Measurements from ENCODE around the gene HDAC4. TPM values are rescaled to one million over a fixed set of nuclear protein-coding genes. Genes with fewer than 3 reads are reported as not detected.

HDAC4 gene
- total and polyA plus RNA-seq, 10 of the 15 experiments (the other 5 are each of a cell fraction or from before 2014, with no cell fraction given) = 0.22 to 15.7 (median 4.8) TPM

GRCh38 chr2:239355139-239355538 is 45.7 kb downstream of the HDAC4 start (continued):
- TF ChIP-seq NKRF (conservative IDR thresholded peaks at IDR 0.05) (no peak), ATF7 (IDR thresholded peaks at IDR 0.05; ENCODE audit: low read depth) (no peak), GABPA (IDR thresholded peaks at IDR 0.05; ENCODE audit: low read depth) (no peak), ZBTB40 (IDR thresholded peaks at IDR 0.05; ENCODE audit: borderline replicate concordance) (no peak), FOXM1 (IDR thresholded peaks at IDR 0.05; ENCODE audit: low read depth, low read length) (no peak), EP300 (IDR thresholded peaks at IDR 0.05; ENCODE audit: borderline replicate concordance in 1 of 2, control insufficient read depth in 1 of 2, low read depth in 2 of 2, low read length in 2 of 2) (no peak)

GRCh38 chr2:239354791-239355136 is 46.1 kb downstream of the HDAC4 start:
- Histone ChIP-seq H4K20me1 (ENCODE audit: control insufficient read depth, insufficient read depth) (no peaks in the 10 kb centered on the region), H3K4me1 (ENCODE audit: control insufficient read depth, insufficient read depth, low read length) (no peaks in the 10 kb centered on the region), H3K9me3 (replicated peaks; ENCODE audit: control insufficient read depth, insufficient read depth, low read length) (no peaks in the 10 kb centered on the region; the same call in 2 of the 3 replicates), H3K4me3 (no peak overlapping the region), H3K4me2 (ENCODE audit: control insufficient read depth, insufficient read depth) (no peak overlapping the region), H3K27ac (ENCODE audit: control insufficient read depth, insufficient read depth) (no peak overlapping the region), H3K79me2 (ENCODE audit: control insufficient read depth, insufficient read depth, low read length) (no peaks in the 10 kb centered on the region), H3K36me3 (ENCODE audit: control insufficient read depth in 2 of 2, insufficient read depth in 2 of 2, low read length in 1 of 2) (no peaks in the 10 kb centered on the region), H3K27me3 (replicated peaks in 1 of 2; ENCODE audit: control insufficient read depth in 2 of 2, insufficient read depth in 2 of 2, low read length in 1 of 2) (no peaks in the 10 kb centered on the region), H2AFZ (ENCODE audit: control insufficient read depth, low read depth, low read length) (no peak overlapping the region), H3K9ac (ENCODE audit: control insufficient read depth, insufficient read depth, low read length) (no peak overlapping the region)
- WGBS (ENCODE audit: insufficient coverage, insufficient replicate concordance, low lambda C conversion rate, missing lambda C conversion rate) = 66% methylated on average over 2 of the region's 2 CpGs
- in situ Hi-C loops (cut with MboI) (no loop called here), intact Hi-C loops (cut with micrococcal nuclease; ENCODE audit: unreplicated experiment) (no loop called here)
- ChIA-PET RAD21 (ENCODE audit: unreplicated experiment) (no interaction called here), SMC1A (ENCODE audit: uncharacterized antibody, unreplicated experiment) (no interaction called here), POLR2A (no interaction called here), CTCF (no interaction called here)
- BruUV-seq (replicated peaks) = no TSS peak
- FAIRE-seq = no peak
- no peak for DNase-seq (ENCODE audit: low read depth, low spot score)
- no peak for ATAC-seq
- TF ChIP-seq RAD21 (IDR thresholded peaks at IDR 0.05; ENCODE audit: insufficient read depth, low read depth, low read length) (no peak), BHLHE40 (IDR thresholded peaks at IDR 0.05; ENCODE audit: borderline replicate concordance in 1 of 2, low read depth in 2 of 2, low read length in 1 of 2) (no peak), SUZ12 (IDR thresholded peaks at IDR 0.05; ENCODE audit: unreplicated experiment) (no peak), POLR2A (IDR thresholded peaks at IDR 0.05; ENCODE audit: low read depth, low read length) (no peak)

Measured in GM12878 (cell line).